Osteocyte (in vitro differentiated cells): ENCODE results near the gene PRDX3. TPM values are rescaled to one million over a fixed set of nuclear protein-coding genes. Genes with fewer than 3 reads are reported as not detected.

ENCODE experiments used
- DNase-seq: peaks from one replicate; pipeline ENCODE4 v3.0.0; 2021; ENCODE audit warnings: mixed read lengths; ENCODE audit not compliant: unreplicated experiment; ENCODE audit errors: extremely low spot score
- H3K27ac Mint-ChIP-seq: one replicate; pipeline ENCODE4 v1.8.0; 2021; ENCODE audit warnings: mild to moderate bottlenecking, mixed read lengths; ENCODE audit not compliant: unreplicated experiment
- H3K27me3 Mint-ChIP-seq: one replicate; pipeline ENCODE4 v1.8.0; 2021; ENCODE audit warnings: mixed read lengths; ENCODE audit not compliant: unreplicated experiment
- H3K36me3 Mint-ChIP-seq: one replicate; pipeline ENCODE4 v1.8.0; 2021; ENCODE audit warnings: mixed read lengths; ENCODE audit not compliant: unreplicated experiment
- H3K4me1 Mint-ChIP-seq: one replicate; pipeline ENCODE4 v1.8.0; 2021; ENCODE audit warnings: mixed read lengths; ENCODE audit not compliant: unreplicated experiment
- H3K4me3 Mint-ChIP-seq: one replicate; pipeline ENCODE4 v1.8.0; 2021; ENCODE audit warnings: mild to moderate bottlenecking, moderate library complexity, mixed read lengths; ENCODE audit not compliant: unreplicated experiment
- H3K9me3 Mint-ChIP-seq: one replicate; pipeline ENCODE4 v1.8.0; 2021; ENCODE audit warnings: mixed read lengths; ENCODE audit not compliant: unreplicated experiment
- total RNA-seq: library from RNA; stranded (reverse); gene quantifications from 2 replicates; pipeline ENCODE4 v1.2.1, GENCODE V29; 2021
- TF ChIP-seq, protein P1 (sequence below): fragments of 200-600 bp; sonication (generic); IDR thresholded peaks from 2 replicates; pipeline ENCODE4 v1.5.0; 2021; ENCODE audit warnings: antibody characterized with exemption, mild to moderate bottlenecking, moderate library complexity

Gene PRDX3
- total RNA-seq, 1 donor from 2014 or later = 76.9 TPM

DNA sequence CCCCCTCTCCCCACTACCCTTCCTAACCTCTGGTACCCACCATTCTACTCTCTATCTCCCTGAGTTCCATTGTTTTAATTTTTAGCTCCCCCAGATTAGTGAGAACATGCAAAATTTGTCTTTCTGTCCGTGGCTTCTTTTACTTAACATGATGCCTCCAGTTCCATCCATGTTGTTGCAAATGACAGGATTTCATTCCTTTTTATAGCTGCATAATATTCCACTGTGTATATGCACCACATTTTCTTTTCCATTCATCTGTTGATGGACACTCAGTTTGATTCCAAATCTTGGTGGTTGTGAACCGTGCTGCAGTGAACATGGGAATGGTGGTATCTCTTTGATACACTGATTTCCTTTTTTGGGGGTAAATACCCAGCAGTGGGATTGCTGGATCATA, 52.7 kb downstream of the PRDX3 start:
- TF ChIP-seq, protein P1, sequence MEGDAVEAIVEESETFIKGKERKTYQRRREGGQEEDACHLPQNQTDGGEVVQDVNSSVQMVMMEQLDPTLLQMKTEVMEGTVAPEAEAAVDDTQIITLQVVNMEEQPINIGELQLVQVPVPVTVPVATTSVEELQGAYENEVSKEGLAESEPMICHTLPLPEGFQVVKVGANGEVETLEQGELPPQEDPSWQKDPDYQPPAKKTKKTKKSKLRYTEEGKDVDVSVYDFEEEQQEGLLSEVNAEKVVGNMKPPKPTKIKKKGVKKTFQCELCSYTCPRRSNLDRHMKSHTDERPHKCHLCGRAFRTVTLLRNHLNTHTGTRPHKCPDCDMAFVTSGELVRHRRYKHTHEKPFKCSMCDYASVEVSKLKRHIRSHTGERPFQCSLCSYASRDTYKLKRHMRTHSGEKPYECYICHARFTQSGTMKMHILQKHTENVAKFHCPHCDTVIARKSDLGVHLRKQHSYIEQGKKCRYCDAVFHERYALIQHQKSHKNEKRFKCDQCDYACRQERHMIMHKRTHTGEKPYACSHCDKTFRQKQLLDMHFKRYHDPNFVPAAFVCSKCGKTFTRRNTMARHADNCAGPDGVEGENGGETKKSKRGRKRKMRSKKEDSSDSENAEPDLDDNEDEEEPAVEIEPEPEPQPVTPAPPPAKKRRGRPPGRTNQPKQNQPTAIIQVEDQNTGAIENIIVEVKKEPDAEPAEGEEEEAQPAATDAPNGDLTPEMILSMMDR = no peak
- no peak overlapping the region for H3K27ac Mint-ChIP-seq
- H3K4me3 Mint-ChIP-seq = no peak overlapping the region
- H3K36me3 Mint-ChIP-seq = peaks cover 44% of the 10 kb centered on the region
- peaks cover 4% of the 10 kb centered on the region for H3K4me1 Mint-ChIP-seq
- H3K9me3 Mint-ChIP-seq = no peaks in the 10 kb centered on the region
- no peaks in the 10 kb centered on the region for H3K27me3 Mint-ChIP-seq
- no peak for DNase-seq

DNA sequence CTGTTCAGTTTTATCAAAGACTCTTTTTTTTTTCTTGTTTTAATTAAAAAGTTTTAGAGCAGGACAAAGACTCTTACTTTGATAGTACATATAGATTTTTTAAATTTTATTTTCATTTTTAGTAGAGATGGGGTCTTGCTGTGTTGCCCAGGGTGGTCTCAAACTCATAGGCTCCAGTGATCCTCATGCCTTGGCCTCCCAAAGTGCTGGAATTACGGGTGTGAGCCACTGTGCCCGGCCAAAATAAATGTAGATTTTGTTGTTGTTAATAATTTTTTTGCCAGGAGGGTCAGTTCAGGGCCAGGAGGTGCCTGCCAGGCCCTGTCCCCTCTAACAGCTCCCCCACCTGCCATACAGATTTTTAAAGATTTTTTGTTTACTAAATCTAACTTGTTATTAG, 57.7 kb downstream of the PRDX3 start:
- DNase-seq = no peak
- no peaks in the 10 kb centered on the region for H3K27me3 Mint-ChIP-seq
- H3K4me1 Mint-ChIP-seq = no peaks in the 10 kb centered on the region
- TF ChIP-seq, protein P1 = no peak
- no peak overlapping the region for H3K4me3 Mint-ChIP-seq
- peaks cover 38% of the 10 kb centered on the region for H3K36me3 Mint-ChIP-seq
- H3K9me3 Mint-ChIP-seq = no peaks in the 10 kb centered on the region
- H3K27ac Mint-ChIP-seq = no peak overlapping the region

DNA sequence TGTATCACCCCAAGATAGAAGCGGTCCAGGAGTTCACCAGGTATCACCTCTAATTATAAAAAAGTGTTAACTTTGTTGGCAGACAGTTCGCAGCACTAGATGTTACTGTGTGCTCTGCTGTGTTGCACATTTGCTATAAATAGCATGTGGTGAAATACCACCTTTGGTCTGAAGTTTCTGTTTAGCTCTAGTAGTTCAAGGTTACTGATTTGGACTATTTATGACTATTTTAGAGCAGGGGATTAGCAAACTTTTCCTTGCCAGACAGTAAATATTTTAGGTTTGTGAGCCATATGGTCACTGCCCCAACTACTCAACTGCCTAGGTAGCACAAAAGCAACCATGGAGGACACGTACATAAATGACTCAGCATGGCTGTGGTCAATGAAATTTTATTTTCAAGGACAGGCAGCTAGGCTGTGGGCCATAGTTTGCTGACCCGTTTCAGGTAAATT, 58.2 kb downstream of the PRDX3 start:
- H3K4me1 Mint-ChIP-seq = no peaks in the 10 kb centered on the region
- no peak for DNase-seq
- H3K27me3 Mint-ChIP-seq = no peaks in the 10 kb centered on the region
- no peak overlapping the region for H3K27ac Mint-ChIP-seq
- no peak overlapping the region for H3K4me3 Mint-ChIP-seq
- H3K36me3 Mint-ChIP-seq = peaks cover 37% of the 10 kb centered on the region
- TF ChIP-seq, protein P1 = no peak
- H3K9me3 Mint-ChIP-seq = no peaks in the 10 kb centered on the region

DNA sequence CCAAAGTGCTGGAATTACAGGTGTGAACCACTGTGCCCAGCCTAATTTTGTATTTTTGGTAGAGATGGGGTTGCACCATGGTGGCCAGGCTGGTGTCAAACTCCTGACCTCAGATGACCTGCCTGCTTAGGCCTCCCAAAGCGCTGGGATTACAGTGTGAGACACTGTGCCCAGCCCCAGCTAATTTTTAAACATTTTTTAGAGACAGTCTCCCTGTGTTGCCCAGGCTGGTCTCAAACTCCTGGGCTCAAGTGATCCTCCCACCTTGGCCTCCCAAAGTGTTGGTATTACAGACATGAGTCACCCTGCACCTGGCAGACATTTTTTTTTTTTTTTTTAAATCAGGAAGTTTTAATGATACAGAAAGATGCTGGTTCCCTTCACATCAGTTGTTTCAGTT, 59.2 kb downstream of the PRDX3 start:
- Mint-ChIP-seq H3K4me3 (no peak overlapping the region), H3K36me3 (peaks cover 37% of the 10 kb centered on the region)

DNA sequence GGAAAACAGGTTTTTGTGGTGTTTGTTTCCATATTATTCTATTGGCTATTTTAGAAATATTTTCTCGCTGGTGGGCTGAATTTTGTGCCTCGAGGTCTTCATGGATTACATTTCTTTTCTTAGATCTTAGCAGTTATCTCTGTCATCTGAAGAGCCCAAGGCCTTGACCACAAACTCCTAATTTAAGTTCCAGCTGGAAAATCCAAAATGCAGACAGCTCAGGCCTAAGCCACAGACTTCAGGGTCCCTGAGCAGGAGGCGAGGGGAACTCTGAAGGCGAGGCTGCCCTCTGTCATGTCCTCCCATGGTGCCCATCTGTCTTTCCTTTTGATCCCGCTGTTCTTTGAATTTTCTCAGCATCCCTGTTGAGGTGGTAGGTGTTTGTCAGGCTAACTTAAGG, 60.4 kb downstream of the PRDX3 start:
- TF ChIP-seq, protein P1 = no peak
- Mint-ChIP-seq H3K4me3 (no peak overlapping the region), H3K27me3 (no peaks in the 10 kb centered on the region), H3K9me3 (no peaks in the 10 kb centered on the region), H3K27ac (no peak overlapping the region), H3K4me1 (peaks cover 3% of the 10 kb centered on the region), H3K36me3 (peaks cover 46% of the 10 kb centered on the region)
- no peak for DNase-seq

More for the DNA sequence above, 59.2 kb downstream of the PRDX3 start:
- Mint-ChIP-seq H3K9me3 (no peaks in the 10 kb centered on the region), H3K27ac (no peak overlapping the region), H3K27me3 (no peaks in the 10 kb centered on the region), H3K4me1 (no peaks in the 10 kb centered on the region)
- TF ChIP-seq, protein P1 = no peak
- DNase-seq = no peak

Other genes with a start within 250 kb of the PRDX3 start
- gene NANOS1, start 149.1 kb downstream of the PRDX3 start, total RNA-seq = 9.1 and 9.6 TPM in 2 replicates
- 146 and 147 TPM in 2 replicates for gene EIF3A, start 98.0 kb downstream of the PRDX3 start, total RNA-seq
- 43.1 and 50.6 TPM in 2 replicates for gene DENND10, start 74.7 kb downstream of the PRDX3 start, total RNA-seq
- 10.9 and 12.2 TPM in 2 replicates for gene SFXN4, start 13.1 kb downstream of the PRDX3 start, total RNA-seq
- gene GRK5, start 28.8 kb upstream of the PRDX3 start, total RNA-seq = 43.2 and 45.9 TPM in 2 replicates